Measurements from ENCODE around the gene COLGALT1.
"Not testable (repeated sequence)": the region's sequence is repeated elsewhere in the genome, so short reads cannot be mapped to it uniquely, and the experiment has no call there.

Gene COLGALT1

DNA sequence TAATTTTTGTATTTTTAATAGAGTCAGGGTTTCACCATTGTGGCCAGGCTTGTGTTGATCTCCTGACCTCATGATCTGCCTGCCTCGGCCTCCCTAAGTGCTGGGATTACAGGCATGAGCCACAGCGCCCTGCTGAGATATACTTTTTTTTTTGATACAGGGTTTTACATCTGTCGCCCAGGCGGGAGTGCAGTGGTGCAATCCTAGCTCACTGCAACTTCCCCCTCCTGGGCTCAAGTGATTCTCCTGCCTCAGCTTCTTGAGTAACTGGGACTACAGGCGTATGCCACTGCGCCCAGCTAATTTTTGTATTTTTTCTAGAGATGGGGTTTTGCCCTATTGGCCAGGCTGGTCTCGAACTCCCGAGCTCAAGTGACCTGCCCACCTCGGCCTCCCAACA is 2.0 kb downstream of the COLGALT1 start:
- peak in 1 of 58 donors; percentile 5 for DNase-seq

DNA sequence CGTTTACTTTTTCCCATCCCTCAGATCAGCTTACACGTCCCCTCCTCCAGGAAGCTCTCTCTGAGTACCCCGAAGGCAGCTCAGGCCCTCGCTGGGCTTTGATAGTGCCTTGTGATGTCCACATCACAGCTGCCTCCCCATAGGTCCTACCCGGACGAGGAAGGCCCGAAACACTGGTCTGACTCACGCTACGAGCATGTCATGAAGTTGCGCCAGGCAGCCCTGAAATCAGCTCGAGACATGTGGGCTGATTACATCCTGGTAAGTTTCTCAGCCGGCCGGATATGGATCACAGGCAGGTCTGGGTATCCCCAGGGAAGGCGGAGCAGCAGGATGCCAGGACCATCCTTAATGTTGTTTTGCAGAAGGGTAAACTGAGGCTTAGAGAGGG is 4.8 kb downstream of the COLGALT1 start:
- DNase-seq: peak in 1 of 58 donors; percentile 3

DNA sequence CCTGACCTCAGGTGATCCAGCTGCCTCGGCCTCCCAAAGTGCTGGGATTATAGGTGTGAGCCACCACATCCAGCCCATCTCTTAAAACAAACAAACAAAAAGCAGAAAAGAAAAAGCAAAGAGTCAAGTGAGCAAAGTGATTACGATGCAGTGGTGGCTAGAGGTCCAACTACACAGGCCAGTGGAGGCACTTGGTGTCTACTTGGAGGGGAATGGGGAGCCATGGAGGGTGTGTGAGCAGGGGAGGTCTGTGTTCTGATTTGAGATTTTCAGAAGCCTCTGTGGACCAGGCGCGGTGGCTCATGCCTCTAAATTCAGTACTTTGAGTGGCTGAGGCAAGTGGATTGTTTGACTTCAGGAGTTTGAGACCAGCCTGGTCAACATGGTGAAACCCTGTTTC is 6.6 kb downstream of the COLGALT1 start:
- DNase-seq: no peak

DNA sequence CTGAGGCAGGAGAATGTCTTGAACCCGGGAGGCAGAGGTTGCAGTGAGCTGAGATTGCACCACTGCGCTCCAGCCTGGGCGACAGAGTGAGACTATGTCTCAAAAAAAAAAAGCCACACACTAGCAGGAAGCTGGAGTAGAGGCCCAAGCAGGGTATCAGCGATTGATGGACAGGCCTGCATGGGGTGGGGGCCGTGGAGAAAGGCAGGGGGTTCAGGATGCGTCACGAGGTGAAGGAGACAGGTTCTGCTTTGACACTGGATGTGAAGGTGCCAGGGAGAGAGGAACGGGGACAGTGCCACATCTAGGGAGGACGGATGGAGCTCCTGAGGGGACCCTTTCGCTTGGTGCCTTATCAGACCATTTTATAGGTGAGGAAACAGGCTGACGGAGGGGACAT is 7.1 kb downstream of the COLGALT1 start:
- DNase-seq: no peak

DNA sequence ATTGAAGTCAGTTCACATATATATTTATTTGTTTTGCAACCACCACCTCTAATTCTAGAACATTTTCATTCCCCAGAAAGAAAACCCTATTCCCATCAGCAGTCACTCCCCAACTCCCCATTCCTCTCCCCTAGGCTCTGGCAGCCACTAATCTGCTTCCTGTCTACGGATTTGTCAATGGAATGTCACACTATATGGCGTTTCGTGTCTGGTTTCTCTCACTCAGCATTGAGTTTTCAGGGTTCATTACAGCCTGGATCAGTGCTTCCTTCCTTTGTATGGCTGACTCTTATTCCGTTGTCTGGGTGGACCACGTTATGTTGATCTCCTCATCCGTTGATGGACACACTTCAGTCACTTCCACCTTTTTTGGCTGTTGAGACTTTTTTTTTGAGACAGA is 9.3 kb downstream of the COLGALT1 start:
- DNase-seq: no peak

DNA sequence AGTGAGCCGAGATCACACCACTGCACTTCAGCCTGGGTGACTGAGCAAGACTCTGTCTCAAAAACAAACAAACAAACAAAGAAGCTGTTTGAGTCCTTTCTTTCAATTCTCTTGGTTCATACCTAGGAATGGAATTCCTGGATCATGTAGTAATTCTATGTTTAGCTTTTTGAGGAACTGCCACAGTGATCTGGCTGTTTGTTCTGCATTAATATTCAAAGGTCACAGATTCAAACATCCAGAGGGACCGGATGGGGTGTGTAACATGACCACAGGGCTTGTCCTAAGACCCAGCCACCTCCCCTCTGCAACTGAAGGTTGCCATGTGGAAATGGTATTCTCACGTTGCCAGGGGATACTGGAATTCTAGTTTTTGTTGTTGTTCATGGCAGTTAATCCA is 10.2 kb downstream of the COLGALT1 start:
- no peak for DNase-seq

DNA sequence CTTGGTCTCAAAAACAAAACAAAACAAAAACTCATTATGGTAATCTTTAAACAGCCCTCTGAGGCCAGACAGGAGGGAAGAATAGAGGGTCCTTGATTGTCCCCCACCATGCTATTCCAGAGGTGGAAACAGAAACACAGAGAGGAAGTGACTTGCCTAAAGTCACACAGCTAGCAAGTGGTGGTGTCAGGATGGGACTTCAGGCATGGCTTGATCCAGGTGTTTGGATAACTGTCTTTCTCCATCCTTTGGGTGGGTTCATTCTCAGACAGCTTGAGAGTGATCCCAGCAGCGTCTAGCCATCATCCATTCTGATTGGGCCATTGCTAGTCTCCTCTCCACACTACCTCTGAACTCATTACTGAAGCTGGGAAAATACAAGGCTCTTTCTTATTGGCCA is 12.5 kb downstream of the COLGALT1 start:
- no peak for DNase-seq

DNA sequence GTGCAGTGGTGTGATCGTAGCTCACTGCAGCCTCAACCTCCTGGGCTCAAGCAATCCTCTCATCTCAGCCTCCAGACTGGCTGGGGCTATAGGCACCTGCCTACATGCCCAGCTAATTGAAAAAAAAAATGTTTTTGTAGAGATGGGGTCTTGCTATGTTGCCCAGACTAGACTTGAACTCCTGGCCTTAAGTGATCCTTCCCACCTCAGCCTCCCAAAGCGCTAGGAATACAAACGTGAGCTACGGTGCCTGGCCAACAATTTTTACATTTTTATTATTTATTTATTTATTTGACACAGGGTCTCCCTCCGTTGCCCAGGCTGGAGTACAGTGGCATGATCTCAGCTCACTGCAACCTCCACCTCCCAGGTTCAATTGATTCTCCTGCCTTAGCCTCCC is 14.8 kb downstream of the COLGALT1 start:
- not testable (repeated sequence) for DNase-seq

DNA sequence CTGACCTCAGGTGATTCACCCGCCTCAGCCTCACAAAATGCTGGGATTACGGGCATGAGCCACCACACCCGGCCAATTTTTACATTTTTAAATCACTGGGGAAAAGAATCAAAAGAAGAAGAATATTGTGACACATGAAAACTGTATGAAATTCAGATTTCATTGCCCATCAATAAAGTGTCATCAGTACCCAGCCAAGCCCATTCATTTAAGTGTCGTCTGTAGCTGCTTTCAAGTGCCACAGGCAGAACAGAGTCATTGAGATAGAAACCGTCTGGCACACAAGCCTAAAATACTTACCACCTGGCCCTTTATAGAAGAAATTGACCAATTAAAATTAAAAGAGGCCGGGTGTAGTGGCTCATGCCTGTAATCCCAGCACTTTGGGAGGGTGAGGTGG is 15.3 kb downstream of the COLGALT1 start:
- DNase-seq: no peak

DNA sequence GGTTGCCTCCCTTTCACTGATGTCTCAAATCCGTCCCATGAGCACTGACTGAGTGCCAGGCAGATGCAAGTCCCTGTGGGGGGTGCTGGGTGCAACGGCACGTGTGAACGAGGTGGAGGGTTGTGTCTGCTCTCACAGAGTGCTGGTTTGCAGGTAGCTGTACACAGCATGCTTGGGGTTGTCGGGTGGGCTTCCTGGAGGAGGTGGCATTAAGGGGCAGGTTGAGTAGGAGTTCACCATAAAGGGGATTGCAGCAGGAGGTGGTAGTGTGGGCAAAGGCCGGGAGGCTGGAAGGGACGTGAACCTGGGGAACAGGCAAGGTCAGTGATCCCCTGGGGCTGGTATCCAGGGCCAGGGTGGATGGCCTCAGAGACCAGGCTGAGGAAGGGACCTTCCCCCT is 17.2 kb downstream of the COLGALT1 start:
- DNase-seq: no peak

DNA sequence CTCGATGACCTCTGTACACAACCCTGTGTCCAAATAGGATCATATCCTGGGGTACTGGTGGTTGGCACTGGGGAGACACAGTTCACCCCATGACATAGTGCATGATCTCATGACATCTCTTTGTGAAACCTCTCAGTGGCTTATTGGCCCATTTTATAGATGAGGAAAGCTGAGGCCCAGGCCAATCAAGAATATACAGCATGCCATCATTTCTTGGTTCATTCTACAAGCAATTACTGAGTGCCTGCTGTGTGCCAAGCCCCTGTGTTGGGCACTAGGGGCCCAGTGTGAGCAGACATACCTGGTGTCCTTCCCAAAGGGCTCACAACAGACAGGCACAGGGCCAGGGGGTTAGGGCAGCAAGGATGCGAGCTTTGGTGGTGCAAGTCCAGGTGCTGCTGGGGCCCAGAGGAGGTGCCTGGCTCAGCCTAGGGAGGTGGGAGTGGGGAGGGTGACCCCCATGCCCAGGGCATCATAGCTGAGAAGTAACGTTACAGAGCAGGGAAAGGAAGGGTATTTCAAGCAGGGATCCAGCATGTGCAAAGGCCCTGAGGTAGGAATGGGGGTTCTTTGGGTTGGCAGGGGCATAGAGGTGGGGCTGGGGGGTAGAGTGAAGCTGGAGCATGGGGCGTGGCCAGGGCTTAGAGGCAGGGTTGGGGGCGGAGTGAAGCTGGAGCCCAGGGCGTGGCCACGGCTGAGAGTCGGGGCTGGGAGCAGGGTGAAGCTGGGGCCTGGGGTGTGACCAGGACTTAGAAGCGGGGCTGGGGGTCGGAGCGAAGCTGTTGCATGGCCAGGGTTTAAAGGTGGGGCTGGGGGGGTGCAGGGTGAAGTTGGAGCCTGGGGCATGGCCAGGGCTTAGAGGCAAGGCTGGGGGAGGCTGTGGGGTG is 20.7 kb downstream of the COLGALT1 start:
- no peak for DNase-seq

DNA sequence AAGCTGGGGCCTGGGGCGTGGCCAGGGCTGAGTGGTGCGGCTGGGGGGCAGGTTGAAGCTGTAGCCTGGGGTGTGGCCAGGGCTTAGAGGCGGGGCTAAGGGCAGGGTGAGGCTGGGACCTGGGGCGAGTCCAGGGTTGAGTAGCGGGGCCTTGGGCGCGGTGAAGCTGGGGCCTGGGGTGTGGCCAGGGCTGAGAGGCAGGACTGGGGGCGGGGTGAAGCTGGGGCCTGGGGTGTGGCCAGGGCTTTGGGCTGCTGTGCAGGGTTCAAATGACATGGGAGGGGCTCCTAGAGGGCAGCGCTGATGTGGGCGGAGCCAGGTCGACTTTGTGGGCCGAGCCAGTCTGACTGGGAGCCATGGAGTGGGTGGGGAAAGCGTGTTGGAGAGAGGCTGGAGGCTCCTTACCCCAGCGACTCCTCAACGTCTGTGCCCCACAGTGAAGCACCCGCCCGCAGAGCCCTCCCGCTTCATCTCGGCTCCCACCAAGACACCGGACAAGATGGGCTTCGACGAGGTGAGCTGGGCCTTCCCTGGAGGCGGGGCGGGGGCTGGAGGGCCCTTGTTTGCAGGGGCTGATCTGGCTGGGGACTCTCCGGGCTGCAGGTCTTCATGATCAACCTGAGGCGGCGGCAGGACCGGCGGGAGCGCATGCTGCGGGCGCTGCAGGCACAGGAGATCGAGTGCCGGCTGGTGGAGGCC is 21.5 kb downstream of the COLGALT1 start:
- DNase-seq: no peak

DNA sequence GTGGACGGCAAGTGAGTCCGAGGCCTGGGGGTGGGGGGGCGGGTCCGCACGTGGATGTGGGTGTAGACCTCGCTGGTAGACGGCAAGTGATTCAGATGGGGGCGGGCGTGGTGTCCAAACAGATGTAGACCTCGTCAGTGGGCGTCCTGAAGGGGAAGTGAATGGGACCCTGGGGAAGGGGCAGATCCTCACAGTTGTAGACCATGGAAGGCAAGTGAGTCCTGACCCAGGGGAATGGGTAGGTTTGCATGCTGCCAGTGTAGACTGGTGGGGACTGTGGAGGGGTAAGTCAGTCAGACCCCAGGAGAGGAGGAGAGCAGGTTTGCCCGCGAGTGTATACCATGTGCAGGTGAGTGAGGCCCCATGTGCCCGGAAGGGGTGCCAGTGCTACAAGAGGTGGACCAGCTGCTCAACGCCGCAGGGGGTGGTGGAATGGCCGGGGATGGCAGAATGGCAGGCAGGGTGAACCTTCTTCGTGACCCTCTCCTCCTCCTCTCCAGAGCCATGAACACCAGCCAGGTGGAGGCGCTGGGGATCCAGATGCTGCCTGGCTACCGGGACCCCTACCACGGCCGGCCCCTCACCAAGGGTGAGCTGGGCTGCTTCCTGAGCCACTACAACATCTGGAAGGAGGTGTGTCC is 22.1 kb downstream of the COLGALT1 start:
- DNase-seq: no peak

DNA sequence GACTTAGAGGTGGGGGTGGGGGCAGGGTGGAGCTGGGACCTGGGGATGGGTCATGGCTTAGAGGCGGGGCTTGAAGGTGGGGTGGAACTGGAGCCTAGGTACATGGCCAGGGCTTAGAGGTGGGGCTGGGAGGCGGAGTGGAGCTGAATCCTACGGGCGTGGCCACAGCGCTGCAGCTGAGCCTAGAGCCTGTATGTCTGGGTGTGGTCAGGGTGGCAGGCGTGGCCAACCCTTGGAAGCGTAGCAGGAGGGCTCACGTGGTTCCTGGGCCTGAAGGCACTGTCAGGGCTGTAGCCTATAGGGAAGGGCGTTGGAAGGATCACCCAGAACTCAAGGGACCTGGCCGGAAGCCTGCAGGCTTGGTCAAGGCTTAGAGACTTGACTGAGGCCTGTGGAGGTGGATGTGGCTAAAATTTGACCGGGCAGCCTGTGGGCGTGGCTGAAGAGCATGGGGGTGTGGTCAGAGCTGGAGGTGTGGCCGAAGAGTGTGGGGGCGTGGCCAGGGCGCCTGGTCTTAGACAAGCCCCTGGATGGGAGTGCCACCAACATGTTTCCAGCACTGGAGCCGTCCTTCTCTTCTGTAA is 24.3 kb downstream of the COLGALT1 start:
- DNase-seq: peak in 1 of 58 donors; percentile 16

DNA sequence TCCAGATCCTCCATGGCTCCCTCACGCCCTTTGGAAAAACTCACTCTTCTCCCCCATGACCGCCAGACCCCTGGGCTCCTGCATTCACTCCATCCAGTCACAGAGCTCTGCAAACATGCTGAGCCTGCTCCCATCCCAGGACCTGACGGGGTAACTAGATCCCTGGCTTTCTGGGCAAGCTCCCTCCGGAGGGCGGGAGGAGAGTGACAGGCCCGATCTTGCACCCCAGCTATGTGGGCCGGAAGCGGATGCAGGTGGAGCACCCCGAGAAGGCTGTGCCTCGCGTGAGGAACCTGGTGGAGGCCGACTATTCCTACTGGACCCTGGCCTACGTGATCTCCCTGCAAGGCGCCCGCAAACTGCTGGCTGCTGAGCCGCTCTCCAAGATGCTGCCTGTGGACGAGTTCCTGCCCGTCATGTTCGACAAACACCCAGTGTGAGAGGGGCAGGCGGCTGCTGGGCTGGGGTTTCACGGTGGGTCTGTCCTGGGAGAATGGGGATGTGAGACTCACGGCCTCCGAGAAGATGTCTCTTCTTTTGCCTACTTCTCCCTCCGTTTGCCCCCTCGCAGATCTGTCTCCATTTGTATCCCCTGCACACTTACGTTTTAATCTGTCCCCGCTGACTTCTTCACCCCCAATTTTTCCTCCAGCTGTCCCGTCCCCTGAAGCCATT is 25.2 kb downstream of the COLGALT1 start:
- DNase-seq: no peak

DNA sequence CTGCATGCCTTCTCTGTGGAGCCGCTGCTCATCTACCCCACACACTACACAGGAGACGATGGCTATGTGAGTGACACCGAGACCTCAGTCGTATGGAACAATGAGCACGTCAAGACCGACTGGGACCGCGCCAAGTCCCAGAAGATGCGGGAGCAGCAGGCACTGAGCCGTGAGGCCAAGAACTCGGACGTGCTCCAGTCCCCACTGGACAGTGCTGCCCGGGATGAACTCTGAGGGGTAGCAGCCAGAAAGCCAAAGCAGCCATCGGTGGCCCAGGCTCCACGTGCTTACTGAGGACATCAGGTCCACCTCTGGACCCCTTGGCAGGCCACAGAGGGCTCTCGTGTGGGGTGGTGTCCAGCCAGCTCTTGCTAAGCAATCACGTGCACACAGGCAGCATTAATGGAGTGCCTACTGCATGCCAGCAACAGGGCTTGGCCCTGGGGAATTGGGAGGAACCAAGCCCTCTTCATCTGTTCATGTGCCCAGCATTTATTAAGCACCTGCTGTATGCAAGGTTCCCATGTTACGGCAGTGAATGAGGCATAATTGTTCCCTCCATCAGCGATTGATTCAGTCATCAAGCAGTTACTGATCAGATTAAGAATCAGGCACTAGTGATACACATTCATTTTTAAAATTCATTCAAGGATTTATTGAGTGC is 25.9 kb downstream of the COLGALT1 start:
- DNase-seq: no peak

DNA sequence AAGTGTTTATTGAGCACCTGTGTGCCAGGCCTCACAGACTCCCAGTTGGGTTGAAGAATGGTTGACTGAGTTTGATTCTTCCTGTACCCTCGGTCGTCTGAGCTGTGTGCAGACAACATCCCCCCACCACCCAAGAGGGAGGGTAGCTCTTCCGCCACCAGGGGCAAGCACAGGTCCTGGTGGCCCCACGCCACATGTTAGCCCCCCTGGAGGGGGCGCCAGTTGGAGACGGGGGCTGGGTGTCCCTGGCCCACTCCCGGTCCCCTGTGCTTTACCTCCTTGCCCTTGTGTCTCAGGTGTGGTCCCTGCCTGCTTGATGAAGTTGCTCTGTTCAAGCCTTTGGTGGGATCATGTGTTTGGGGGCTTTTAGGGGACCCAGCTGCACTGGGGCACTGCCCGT is 27.2 kb downstream of the COLGALT1 start:
- no peak for DNase-seq

DNA sequence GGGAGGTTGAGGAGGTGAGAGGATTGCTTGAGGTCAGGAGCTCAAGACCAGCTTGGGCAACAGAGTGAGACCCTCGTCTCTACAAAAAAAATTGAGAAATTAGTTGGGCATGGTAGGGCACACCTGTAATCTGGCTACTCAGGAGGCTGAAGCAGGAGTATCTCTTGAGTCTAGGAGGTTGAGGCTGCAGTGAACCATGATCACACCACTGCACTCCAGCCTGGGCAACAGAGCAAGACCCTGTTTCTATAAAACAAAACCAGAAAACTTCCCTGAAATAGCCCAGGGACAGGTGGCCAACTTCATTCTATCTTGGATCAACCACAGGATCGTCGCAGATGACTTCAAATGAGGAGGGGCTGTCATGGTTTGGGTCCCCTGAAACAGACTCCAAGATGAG is 28.7 kb downstream of the COLGALT1 start:
- DNase-seq: no peak

DNA sequence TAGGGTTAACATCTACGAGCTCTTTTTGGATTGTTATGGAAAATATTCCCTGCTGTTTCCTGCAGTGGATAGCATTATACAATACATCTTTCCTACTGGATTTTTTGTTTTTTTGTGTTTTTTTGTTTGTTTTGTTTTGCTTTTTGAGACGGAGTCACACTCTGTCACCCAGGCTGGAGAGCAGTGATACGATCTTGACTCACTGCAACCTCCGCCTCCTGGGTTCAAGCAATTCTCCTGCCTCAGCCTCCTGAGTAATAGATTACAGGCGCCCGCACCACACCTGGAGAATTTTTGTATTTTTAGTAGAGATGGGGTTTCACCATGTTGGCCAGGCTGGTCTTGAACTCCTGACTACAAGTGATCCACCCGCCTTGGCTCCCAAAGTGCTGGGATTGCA is 29.9 kb downstream of the COLGALT1 start:
- DNase-seq: not testable (repeated sequence)

DNA sequence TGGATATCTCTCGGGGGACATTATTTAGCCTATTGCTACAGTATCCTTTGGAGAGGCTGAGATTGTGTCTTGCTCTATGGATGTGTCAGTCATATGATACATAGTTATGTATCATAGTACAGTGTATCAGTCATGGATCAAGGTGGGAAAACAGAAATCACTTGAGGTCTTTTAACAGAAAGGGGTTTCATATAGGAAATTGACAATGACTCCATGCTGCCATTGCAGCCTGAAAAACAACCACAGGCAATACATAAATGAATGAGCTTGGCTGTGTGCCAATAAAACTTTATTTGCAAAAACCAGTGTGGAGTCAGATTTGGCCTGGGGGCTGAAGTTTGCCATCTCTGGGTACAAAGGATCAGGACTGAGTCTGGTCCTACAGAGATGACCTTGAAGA is 35.4 kb downstream of the COLGALT1 start:
- DNase-seq: no peak

DNA sequence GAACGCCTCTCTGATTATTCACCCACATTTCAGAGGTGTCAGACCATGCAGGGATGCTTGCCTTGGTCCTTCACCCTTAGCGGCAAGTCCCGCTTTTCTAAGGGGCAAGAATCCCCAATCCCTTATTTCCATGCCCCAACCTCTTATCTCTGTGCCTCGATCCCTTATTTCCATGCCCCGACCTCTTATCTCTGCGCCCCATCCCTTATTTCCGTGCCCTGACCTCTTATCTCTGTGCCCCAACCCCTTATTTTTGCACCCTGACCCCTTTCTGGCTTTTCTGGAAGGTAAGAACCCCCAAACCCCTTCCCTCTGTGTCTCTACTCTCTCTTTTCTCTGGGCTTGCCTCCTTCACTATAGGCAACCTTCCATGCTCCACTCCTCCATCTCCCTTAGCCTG is 38.8 kb downstream of the COLGALT1 start:
- not testable (repeated sequence) for DNase-seq
